Body of pancreas (tissue), 4 donors: ENCODE data around the gene SLC35A3.

Experiments
- CTCF ChIP-seq, 7 experiments: fragments of 450-650 bp in 4 of 7; fragments of 200-600 bp in 3 of 7; sonication (generic) in 3 of 7; IDR thresholded peaks; one replicate each; pipeline ENCODE4 v1.5.1; 2016 to 2019; ENCODE audit warnings: antibody characterized with exemption in 7 of 7
- POLR2A ChIP-seq, 3 donors: fragments of 450-650 bp; IDR thresholded peaks; one replicate each; pipeline ENCODE4 v1.6.1; 2016; ENCODE audit warnings: antibody characterized with exemption in 3 of 3, mild to moderate bottlenecking in 2 of 3

GRCh38 chr1:100028765-100029164 is 59.0 kb downstream of the SLC35A3 start:
- TF ChIP-seq CTCF (IDR thresholded peaks at IDR 0.05): no peak
- TF ChIP-seq POLR2A (IDR thresholded peaks at IDR 0.05): no peak
